ENCODE data around the gene CHRD.

GRCh38 chr3:184428561-184429175, 48.8 kb downstream of the CHRD start:
- TF ChIP-seq ASH1L (IDR thresholded peaks at IDR 0.05; ENCODE audit: borderline replicate concordance, low read depth, partially characterized antibody) (no peak), RBM22 (IDR thresholded peaks at IDR 0.05; ENCODE audit: low read depth, low read length, poor library complexity, severe bottlenecking) (no peak), IRF1 (CRISPR knock-in tag; IDR thresholded peaks at IDR 0.05; ENCODE audit: borderline replicate concordance) (no peak), STAT6 (CRISPR knock-in tag; IDR thresholded peaks at IDR 0.05) (no peak), ZC3H8 (IDR thresholded peaks at IDR 0.05) (no peak), POLR2A (conservative IDR thresholded peaks at IDR 0.05) (no peak), FOS (IDR thresholded peaks at IDR 0.05; ENCODE audit: extremely low read depth, insufficient read length) (no peak), CEBPB (tag; IDR thresholded peaks at IDR 0.05) (no peak), ATF3 (IDR thresholded peaks at IDR 0.05) (no peak), ATF3 (CRISPR knock-in tag; conservative IDR thresholded peaks at IDR 0.05) (no peak)

Measured in K562 (cell line).